Uterus (tissue), 2 donors: ENCODE results near the gene CHST13.

Experiments
- CTCF ChIP-seq, 4 experiments: fragments of 200-600 bp in 2 of 4; fragments of 450-650 bp in 2 of 4; sonication (generic) in 2 of 4; IDR thresholded peaks; one replicate each; pipeline ENCODE4 v1.5.1; 2016 to 2019; ENCODE audit warnings: antibody characterized with exemption in 4 of 4, mild to moderate bottlenecking in 2 of 4, moderate library complexity in 1 of 4
- POLR2A ChIP-seq, 2 donors: fragments of 450-650 bp; IDR thresholded peaks; one replicate each; pipeline ENCODE4 v1.6.1; 2016; ENCODE audit warnings: antibody characterized with exemption in 2 of 2, mild to moderate bottlenecking in 1 of 2, moderate library complexity in 1 of 2

DNA sequence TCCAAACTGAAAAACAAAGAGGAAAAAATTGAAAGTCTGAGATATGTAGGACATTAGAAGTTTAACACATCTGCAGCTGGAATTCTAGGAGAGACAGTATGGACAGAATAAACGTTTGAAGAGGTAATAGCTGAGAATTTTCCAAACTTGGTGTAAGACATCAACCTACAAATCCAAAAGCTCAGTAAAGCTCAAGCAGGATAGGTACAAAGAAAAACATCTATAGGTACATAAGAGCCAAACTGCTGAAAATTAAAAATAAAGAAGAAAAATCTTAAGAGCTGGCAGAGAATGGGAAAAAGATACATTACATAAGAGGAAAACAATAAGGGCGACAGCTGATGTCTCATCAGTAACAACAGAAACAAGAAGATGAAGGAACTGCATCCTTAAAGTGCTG, 57.6 kb downstream of the CHST13 start:
- TF ChIP-seq CTCF (IDR thresholded peaks at IDR 0.05) (no peak), POLR2A (IDR thresholded peaks at IDR 0.05) (no peak)
